Inflammatory macrophage treated with lipopolysaccharide for 4 hours (primary cell): ENCODE data around the gene MMAB.

Experiments
- DNase-seq: peaks from one replicate; pipeline ENCODE4 v3.0.0-alpha.2; 2020

MMAB gene

GRCh38 chr12:109581856-109582255, 8.6 kb upstream of the MMAB start:
- DNase-seq = no peak

- DNase-seq = no peak
These were observed 8.0 kb upstream of the MMAB start for GRCh38 chr12:109581334-109581691.

GRCh38 chr12:109580684-109581333, 7.5 kb upstream of the MMAB start:
- DNase-seq = no peak

- DNase-seq = no peak
These were observed 7.0 kb upstream of the MMAB start for GRCh38 chr12:109580272-109580671.

- DNase-seq = no peak
These were observed 6.3 kb upstream of the MMAB start for GRCh38 chr12:109579639-109580038.

GRCh38 chr12:109578330-109578927, 5.1 kb upstream of the MMAB start:
- no peak for DNase-seq

GRCh38 chr12:109577311-109577710, 4.0 kb upstream of the MMAB start:
- no peak for DNase-seq

- no peak for DNase-seq
These were observed 2.4 kb upstream of the MMAB start for GRCh38 chr12:109575683-109576082.

- no peak for DNase-seq
These were observed 575 bp upstream of the MMAB start for GRCh38 chr12:109573914-109574244.

- no peak for DNase-seq
These were observed 828 bp downstream of the MMAB start for GRCh38 chr12:109572506-109572845.

GRCh38 chr12:109571773-109572505, 1.4 kb downstream of the MMAB start:
- no peak for DNase-seq

- DNase-seq = no peak
These were observed 4.8 kb downstream of the MMAB start for GRCh38 chr12:109568486-109568885.

GRCh38 chr12:109567967-109568366, 5.3 kb downstream of the MMAB start:
- DNase-seq = no peak

- no peak for DNase-seq
These were observed 6.0 kb downstream of the MMAB start for GRCh38 chr12:109567296-109567695.

- DNase-seq = no peak
These were observed 6.9 kb downstream of the MMAB start for GRCh38 chr12:109566424-109566823.

- no peak for DNase-seq
These were observed 9.7 kb downstream of the MMAB start for GRCh38 chr12:109563291-109564284.

- no peak for DNase-seq
These were observed 10.4 kb downstream of the MMAB start for GRCh38 chr12:109562871-109563270.

- DNase-seq = no peak
These were observed 11.6 kb downstream of the MMAB start for GRCh38 chr12:109561711-109562030.

GRCh38 chr12:109560867-109561710, 12.2 kb downstream of the MMAB start:
- DNase-seq = no peak

- DNase-seq = no peak
These were observed 13.7 kb downstream of the MMAB start for GRCh38 chr12:109559601-109560000.

- no peak for DNase-seq
These were observed 14.2 kb downstream of the MMAB start for GRCh38 chr12:109559200-109559505.

- DNase-seq = no peak
These were observed 14.7 kb downstream of the MMAB start for GRCh38 chr12:109558374-109559199.
